ENCODE results near the gene BDNF.

BDNF gene

GRCh38 chr11:27707676-27708075, 7.4 kb upstream of the BDNF start:
- Histone ChIP-seq H3K9ac (no peak overlapping the region), H3K4me1 (no peaks in the 10 kb centered on the region), H3K27ac (no peak overlapping the region), H4K20me1 (no peaks in the 10 kb centered on the region; the same call in 1 of the 2 replicates), H3K36me3 (no peaks in the 10 kb centered on the region), H3K4me3 (no peak overlapping the region), H3K9me3 (no peaks in the 10 kb centered on the region), H3K27me3 (peaks cover 13% of the 10 kb centered on the region), H3K4me2 (no peak overlapping the region)
- no peak for TF ChIP-seq Cebpa-rat (IDR thresholded peaks at IDR 0.05)

- no peak overlapping the region for H3K27ac ChIP-seq
- peaks cover 3% of the 10 kb centered on the region; the same call in 1 of the 2 replicates for H3K4me1 ChIP-seq
- peaks cover 29% of the 10 kb centered on the region for H3K27me3 ChIP-seq
- no peak overlapping the region for H3K4me3 ChIP-seq
- no peaks in the 10 kb centered on the region for H3K36me3 ChIP-seq
- no peak overlapping the region for H3K4me2 ChIP-seq
- no peak for TF ChIP-seq Cebpa-rat (IDR thresholded peaks at IDR 0.05)
- H4K20me1 ChIP-seq, result peaks cover 11% of the 10 kb centered on the region; the same call in 1 of the 2 replicates
- H3K9ac ChIP-seq, result no peak overlapping the region
- H3K9me3 ChIP-seq, result no peaks in the 10 kb centered on the region
Measured at GRCh38 chr11:27705873-27706820, 5.9 kb upstream of the BDNF start.

DNA sequence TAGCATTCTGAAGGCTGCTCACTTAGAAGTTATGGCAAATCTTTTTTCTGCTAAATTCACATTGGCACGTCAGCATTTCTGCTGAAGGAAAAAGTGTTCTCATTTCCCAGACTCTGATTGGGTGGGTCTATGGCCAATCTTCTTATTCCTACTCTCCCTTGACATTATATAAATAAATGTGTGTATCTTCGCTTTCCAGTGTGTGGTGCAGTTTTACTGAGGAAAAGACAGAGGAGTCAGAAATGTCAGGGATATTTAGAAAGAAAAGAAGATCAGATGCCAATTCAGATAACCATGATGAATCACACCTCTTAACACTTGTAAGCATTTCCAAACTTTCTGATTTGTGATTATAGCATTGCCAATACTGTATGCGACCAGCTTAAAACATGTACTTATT, 3.2 kb upstream of the BDNF start:
- peaks cover 29% of the 10 kb centered on the region for H4K20me1 ChIP-seq
- no peaks in the 10 kb centered on the region for H3K36me3 ChIP-seq
- no peak overlapping the region for H3K4me2 ChIP-seq
- TF ChIP-seq Cebpa-rat (IDR thresholded peaks at IDR 0.05), result no peak
- H3K9me3 ChIP-seq, result no peaks in the 10 kb centered on the region
- H3K9ac ChIP-seq, result no peak overlapping the region
- H3K27me3 ChIP-seq, result peaks cover 55% of the 10 kb centered on the region
- no peak overlapping the region for H3K27ac ChIP-seq
- H3K4me1 ChIP-seq, result peaks cover 26% of the 10 kb centered on the region
- H3K4me3 ChIP-seq, result no peak overlapping the region

- Histone ChIP-seq H3K27me3 (peaks cover 60% of the 10 kb centered on the region), H3K9ac (no peak overlapping the region), H4K20me1 (peaks cover 29% of the 10 kb centered on the region), H3K27ac (no peak overlapping the region), H3K9me3 (no peaks in the 10 kb centered on the region), H3K36me3 (no peaks in the 10 kb centered on the region), H3K4me3 (no peak overlapping the region), H3K4me1 (peaks cover 26% of the 10 kb centered on the region), H3K4me2 (no peak overlapping the region)
- no peak for TF ChIP-seq Cebpa-rat (IDR thresholded peaks at IDR 0.05)
Measured at GRCh38 chr11:27702811-27703210, 2.6 kb upstream of the BDNF start.

- peak overlapping the region; percentile 64 for H3K4me3 ChIP-seq
- H3K4me2 ChIP-seq, result peak overlapping the region; percentile 95
- H3K9me3 ChIP-seq, result no peaks in the 10 kb centered on the region
- peaks cover 29% of the 10 kb centered on the region for H4K20me1 ChIP-seq
- peaks cover 26% of the 10 kb centered on the region for H3K4me1 ChIP-seq
- H3K27me3 ChIP-seq, result peaks cover 72% of the 10 kb centered on the region
- H3K27ac ChIP-seq, result no peak overlapping the region
- no peak for TF ChIP-seq Cebpa-rat (IDR thresholded peaks at IDR 0.05)
- no peak overlapping the region for H3K9ac ChIP-seq
- no peaks in the 10 kb centered on the region for H3K36me3 ChIP-seq
Measured at GRCh38 chr11:27701355-27702105, 1.3 kb upstream of the BDNF start.

GRCh38 chr11:27699926-27700350, 317 bp downstream of the BDNF start:
- peaks cover 72% of the 10 kb centered on the region for H3K27me3 ChIP-seq
- H3K9me3 ChIP-seq, result no peaks in the 10 kb centered on the region
- no peaks in the 10 kb centered on the region for H3K36me3 ChIP-seq
- H3K4me1 ChIP-seq, result peaks cover 26% of the 10 kb centered on the region
- no peak overlapping the region for H3K27ac ChIP-seq
- peaks cover 29% of the 10 kb centered on the region for H4K20me1 ChIP-seq
- TF ChIP-seq Cebpa-rat (IDR thresholded peaks at IDR 0.05), result no peak
- no peak overlapping the region for H3K9ac ChIP-seq
- peak overlapping the region; percentile 95 for H3K4me2 ChIP-seq
- H3K4me3 ChIP-seq, result peak overlapping the region; percentile 64

GRCh38 chr11:27699242-27699925, 871 bp downstream of the BDNF start:
- no peak for TF ChIP-seq Cebpa-rat (IDR thresholded peaks at IDR 0.05)
- peak overlapping the region; percentile 64 for H3K4me3 ChIP-seq
- H3K9ac ChIP-seq, result no peak overlapping the region
- H3K4me1 ChIP-seq, result peaks cover 26% of the 10 kb centered on the region
- peaks cover 72% of the 10 kb centered on the region for H3K27me3 ChIP-seq
- peaks cover 29% of the 10 kb centered on the region for H4K20me1 ChIP-seq
- no peaks in the 10 kb centered on the region for H3K36me3 ChIP-seq
- H3K27ac ChIP-seq, result no peak overlapping the region
- H3K9me3 ChIP-seq, result no peaks in the 10 kb centered on the region
- peak overlapping the region; percentile 95 for H3K4me2 ChIP-seq

DNA sequence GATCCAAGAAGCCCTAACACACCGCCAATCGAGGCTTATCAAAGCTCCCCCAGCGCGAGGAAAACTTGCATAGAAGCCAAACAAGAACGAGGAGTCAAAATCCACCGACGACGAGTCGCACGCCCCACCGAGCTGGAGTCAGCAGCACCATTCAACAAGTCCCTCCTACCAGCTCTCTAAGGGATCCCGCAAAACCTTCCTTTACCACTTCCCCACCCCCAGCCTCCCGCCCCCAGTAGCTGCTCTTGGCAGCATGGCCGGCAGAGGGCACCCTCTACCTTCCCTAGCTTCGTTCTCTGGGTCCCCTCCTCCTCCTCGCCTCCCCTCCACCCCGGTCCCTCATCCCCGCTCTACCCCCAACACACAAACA, 1.4 kb downstream of the BDNF start:
- H3K9ac ChIP-seq, result no peak overlapping the region
- H3K36me3 ChIP-seq, result no peaks in the 10 kb centered on the region
- no peak for TF ChIP-seq Cebpa-rat (IDR thresholded peaks at IDR 0.05)
- peak overlapping the region; percentile 64 for H3K4me3 ChIP-seq
- peaks cover 69% of the 10 kb centered on the region for H3K27me3 ChIP-seq
- H3K4me2 ChIP-seq, result peak overlapping the region; percentile 95
- no peak overlapping the region for H3K27ac ChIP-seq
- H3K9me3 ChIP-seq, result no peaks in the 10 kb centered on the region
- peaks cover 29% of the 10 kb centered on the region for H4K20me1 ChIP-seq
- H3K4me1 ChIP-seq, result peaks cover 26% of the 10 kb centered on the region

DNA sequence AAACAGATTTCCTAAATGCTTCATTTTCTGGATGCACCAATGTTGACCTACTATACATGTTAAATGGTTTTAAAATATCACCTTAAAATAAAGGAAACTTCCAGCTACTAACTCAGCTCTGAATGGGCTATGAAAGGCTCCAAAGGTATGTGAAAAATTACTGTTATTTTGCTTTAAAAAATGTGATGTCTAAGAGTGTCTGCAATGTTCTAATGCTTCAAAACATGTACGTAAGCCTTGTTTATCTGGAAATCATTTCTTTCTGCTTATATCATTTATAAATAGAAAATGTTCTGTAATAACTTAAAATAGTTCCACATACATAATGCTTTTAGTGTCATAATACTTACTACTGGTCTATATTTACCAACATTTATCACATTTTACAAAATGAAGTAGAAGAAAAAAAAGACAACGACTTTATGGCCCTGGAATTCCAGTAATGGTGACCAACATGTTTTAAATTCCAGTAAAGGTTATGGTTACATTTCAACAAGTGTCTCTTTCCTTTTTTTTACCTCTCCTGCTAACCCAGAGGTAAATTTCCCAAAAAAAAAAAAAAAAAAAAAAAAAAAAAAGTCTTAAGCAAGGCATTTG, 2.5 kb downstream of the BDNF start:
- TF ChIP-seq Cebpa-rat (IDR thresholded peaks at IDR 0.05), result no peak
- Histone ChIP-seq H3K9ac (no peak overlapping the region), H3K4me1 (peaks cover 26% of the 10 kb centered on the region)

More for the DNA sequence above, 2.5 kb downstream of the BDNF start:
- no peaks in the 10 kb centered on the region for H3K36me3 ChIP-seq
- peaks cover 29% of the 10 kb centered on the region for H4K20me1 ChIP-seq
- H3K4me3 ChIP-seq, result no peak overlapping the region
- H3K9me3 ChIP-seq, result no peaks in the 10 kb centered on the region
- H3K27ac ChIP-seq, result no peak overlapping the region
- H3K27me3 ChIP-seq, result peaks cover 59% of the 10 kb centered on the region
- no peak overlapping the region for H3K4me2 ChIP-seq
